CD4-positive, alpha-beta T cell treated with Interleukin-6 at 100 ng/mL for 8 hours (primary cell): ENCODE measurements around the gene ZDHHC17.
A peak's percentile ranks its signal among the peaks of the same experiment; 100 is the strongest.
"Not testable (repeated sequence)": the region's sequence is repeated elsewhere in the genome, so short reads cannot be mapped to it uniquely, and the experiment has no call there.

ENCODE experiments used
- DNase-seq: peaks from one replicate; pipeline ENCODE4 v3.0.0-alpha.2; 2020; ENCODE audit warnings: mixed read lengths, low spot score

The ZDHHC17 gene

DNA sequence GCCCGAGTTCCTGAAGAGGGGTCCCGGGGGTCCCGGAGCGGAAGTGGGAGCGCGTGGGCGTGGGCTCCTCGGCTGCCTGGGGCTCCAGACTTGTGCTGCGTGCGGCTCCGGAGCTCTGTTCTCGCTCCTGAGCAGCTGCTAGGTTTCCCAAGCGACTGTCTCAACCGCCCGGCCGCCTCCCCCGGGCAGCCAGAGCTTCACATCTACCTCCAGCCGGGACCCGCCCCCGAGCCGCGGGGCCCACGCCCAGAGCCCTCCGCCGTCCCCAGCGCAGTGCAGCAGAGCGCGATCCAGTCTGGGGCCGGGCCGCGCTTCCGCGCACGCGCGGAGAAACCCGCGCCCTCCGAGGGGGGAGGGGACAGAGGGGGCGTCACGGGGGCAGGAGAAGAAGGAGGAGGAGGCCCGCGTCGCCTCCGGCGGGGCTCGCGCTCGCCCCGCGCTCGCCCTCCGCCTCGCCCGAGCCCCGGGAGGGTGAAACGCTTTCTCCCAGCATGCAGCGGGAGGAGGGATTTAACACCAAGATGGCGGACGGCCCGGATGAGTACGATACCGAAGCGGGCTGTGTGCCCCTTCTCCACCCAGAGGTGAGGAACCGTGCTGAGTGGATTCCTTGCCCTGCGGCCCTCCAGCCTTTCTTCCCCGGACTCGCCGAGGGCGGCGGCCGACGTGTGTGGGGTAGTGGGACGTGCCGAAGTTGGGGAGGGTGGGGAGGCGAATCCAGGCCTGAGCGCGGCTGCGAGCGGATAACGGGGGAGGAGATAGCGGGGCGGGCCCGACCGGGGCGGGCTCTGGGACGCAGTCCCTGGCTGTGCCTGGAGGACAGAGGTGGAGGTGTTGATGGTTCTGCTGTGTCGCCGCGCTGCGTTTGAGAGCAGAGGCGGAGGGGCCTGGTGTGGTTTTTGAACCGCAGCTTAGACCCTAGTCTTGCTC, at the start of gene ZDHHC17:
ZDHHC17 (plus strand) TSS at position 370 of the 930 bp plus-strand sequence; CDS start at position 492, 122 bp downstream.
- DNase-seq: peak; percentile 92

DNA sequence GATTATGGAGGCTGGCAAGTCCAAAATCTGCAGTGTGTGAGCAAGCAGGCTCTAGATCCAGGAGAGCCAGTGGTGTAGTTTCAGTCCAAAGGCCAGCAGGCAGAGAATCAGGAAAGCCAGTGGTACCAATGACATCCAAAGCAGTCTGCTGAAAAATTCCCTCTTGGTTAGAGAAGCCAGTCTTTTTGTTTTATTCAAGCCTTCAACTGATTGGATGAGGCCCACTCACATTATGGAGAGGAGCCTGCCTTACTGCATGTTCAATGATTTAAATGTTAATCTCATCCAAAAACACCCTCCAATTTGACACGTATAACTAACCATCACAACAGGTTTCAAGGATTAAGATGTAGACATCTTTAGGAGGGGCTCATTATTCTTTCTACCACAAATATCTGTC, 49.5 kb upstream of the ZDHHC17 start:
- no peak for DNase-seq

DNA sequence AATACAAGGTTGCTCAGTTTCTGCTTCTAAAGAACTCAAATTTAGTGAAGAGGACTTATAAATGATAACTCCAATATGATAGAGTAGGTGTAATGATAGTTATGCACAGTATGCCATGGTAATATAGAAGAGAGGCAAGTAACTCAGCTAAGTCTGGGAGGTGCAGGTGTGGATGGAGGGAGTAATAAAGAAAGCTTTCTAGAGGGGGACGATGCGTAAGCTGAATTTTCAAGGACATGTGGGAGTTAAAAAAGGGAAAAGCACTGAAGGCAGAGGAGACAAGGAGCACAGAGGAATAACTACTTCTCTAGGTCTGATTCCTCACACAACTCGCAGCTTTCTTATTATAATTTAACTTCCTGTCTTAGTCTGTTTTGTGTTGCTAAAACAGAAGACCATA, 49.1 kb upstream of the ZDHHC17 start:
- no peak for DNase-seq

DNA sequence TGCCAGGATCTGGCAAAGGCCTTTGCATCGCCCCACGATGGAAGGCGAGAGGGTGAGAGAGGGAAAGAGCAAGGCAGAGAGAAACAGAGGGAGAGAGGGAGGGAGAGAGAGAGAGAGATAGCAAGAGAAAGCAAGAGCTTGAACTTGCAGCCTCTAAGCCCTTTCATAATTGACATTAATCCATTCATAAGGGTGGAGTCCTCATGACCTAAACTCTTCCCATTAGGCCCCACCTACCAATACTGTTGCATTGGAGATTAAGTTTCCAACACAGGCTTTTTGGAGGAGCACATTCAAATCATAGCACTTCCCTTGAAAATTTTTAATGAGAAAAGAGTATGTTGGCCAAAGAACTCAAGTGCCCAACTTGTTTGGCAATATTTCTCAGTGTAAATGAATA, 48.6 kb upstream of the ZDHHC17 start:
- DNase-seq: no peak

DNA sequence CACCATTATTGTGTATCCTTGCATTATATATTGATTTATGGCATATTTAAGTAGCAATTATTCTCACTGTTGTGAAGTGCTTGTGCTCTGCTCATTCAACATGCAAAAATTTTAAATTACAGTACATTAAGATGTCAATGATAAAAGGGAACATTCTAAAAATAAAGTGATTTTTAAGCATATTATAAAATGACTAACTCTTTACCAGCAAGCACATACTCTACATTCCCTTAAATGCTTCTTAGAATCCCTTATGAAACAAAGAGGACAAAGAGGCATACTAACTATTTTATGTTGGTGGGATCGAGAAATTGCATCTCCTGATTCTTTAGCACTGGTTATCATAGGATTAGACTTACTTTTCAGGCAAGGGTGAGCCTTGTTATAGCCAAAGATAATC, 46.6 kb upstream of the ZDHHC17 start:
- no peak for DNase-seq

DNA sequence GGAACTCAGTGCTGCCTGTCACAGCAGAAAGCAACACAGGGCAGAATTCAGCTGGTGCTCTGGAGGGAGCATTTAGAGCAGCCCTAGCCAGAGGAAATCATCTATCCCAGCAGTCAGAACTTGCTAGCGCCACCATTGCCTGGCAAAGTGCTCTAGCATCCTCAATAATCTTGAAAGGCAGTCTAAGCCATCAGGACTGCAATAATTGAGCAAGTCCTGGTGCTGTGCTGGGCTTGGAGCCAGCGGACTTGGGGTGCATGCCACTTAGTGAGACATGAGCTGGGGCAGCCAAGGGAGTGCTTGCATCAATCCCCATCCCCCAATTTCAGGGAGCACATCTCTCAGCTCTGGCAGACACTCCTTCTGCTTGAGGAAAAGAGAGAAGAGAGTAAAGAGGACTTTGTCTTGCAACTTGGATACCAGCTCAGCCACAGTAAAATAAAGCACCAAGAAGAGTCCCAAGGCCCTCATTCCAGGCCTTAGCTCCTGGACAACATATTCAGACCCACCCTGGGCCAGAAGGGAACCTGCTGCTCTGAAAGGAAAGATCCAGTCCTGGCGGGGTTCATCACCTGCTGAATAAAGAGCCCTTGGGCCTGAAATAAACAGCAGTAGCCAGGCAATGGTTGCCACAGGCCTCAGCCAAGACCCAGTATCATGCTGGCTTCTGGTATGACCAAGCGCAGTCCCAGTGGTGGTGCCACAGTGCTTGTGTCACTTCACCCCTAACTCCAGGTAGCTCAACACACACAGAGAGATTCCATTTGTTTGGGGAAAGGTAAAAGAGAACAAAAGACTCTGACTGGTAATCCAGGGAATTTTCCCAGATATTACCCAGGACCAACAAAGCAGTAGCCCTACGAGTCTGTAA, 44.5 kb upstream of the ZDHHC17 start:
- no peak for DNase-seq

- no peak for DNase-seq
These were observed 43.8 kb upstream of the ZDHHC17 start for GRCh38 chr12:76720068-76720467.

GRCh38 chr12:76726626-76727025, 37.3 kb upstream of the ZDHHC17 start:
- DNase-seq: no peak

DNA sequence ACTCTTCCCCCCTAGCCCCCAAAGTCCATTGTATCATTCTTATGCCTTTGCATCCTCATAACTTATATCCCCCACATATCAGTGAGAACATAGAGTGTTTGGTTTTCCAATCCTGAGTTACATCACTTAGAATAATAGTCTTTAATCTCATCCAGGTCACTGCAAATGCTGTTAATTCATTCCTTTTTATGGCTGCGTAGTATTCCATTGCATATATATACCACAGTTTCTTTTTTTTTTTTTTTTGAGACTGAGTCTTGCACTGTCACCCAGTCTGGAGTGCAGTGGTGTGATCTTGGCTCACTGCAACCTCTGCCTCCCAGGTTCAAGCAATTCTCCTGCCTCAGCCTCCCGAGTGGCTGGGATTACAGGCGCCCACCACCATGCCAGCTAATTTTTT, 31.7 kb upstream of the ZDHHC17 start:
- DNase-seq: not testable (repeated sequence)

DNA sequence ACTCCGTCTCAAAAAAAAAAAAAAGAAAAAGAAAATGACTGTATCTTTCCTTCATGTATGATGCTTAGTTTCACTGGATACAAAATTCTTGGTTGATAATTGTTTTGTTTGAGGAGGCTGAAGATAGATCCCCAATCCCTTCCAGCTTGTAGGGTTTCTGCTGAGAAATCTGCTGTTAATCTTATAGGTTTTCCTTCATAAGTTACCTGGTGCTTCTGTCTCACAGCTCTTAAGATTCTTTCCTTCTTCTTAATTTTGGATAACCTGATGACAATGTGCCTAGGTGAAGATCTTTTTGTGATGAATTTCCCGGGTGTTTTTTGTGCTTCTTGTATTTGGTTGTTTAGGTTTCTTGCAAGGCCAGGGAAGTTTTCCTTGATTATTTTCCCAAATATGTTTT, 26.2 kb upstream of the ZDHHC17 start:
- DNase-seq: not testable (repeated sequence)

DNA sequence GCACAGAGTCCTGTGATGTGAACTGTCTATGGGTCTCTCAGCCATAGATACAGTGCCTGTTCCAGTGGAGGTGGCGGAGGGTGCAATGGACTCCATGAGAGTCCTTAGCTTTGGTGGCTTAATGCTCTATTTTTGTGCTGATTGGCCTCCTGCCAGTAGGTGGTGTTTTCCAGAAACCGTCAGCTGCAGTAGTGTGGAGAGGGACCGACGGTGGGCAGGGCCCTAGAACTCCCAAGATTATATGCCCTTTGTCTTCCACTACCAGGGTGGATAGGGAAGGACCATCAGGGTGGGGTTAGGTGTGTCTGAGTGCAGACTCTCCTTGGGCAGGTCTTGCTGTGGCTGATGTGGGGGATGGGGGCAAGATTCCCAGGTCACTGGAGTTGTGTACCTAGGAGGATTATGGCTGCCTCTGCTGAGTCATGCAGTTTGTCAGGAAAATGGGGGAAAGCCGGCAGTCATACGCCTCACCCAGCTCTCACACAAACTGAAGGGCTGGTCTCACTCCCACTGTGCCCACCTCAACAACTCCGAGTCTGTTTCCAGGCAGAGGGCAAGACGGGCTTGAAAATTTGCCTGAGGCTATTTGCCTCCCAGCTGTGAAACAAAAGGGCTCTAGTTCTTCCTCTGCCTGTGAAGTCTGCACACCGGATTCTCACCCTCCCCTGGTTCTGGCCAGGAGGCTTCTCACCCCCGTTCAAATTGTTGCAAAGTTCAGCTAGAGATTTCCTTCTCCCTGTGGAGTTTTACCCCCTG, 24.9 kb upstream of the ZDHHC17 start:
- DNase-seq: no peak

DNA sequence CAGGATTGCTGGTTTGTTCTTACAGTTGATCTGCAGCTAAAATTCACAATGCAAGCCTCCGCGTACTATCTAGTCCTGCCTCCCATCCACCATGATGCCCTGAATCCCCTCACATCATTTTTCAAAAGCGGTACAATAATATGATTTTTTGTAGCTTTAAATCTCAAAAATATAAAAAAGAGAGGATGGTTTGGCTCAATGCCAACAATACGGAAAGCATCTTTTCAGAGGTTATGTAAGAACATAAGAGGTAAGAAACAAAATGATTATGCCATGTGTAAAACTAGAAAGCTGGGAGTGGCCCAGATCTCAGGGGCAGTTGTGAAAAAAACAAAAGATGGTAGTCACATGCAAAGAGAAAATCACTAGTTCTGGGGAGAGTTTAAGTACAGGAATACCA, 24.0 kb upstream of the ZDHHC17 start:
- no peak for DNase-seq

- DNase-seq: no peak
These were observed 23.4 kb upstream of the ZDHHC17 start for GRCh38 chr12:76740501-76740900.

DNA sequence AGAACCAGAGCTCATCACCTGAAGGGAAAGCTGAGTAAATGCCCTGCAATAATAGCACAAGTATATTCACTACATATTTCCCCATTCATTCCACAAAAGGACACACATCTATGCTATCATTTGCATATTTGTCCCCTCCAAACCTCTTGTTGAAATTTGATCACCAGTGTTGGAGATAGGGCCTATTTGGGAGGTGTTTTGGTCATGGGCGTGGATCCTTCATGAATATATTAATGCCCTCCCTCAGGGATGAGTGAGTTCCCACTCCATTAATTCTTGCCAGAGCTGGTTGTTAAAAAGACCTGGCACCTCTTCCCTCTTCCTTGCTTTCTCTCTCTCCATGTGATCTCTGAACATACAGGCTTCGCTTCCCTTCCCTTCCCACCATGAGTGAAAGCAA, 18.6 kb upstream of the ZDHHC17 start:
- no peak for DNase-seq

- no peak for DNase-seq
These were observed 17.4 kb upstream of the ZDHHC17 start for GRCh38 chr12:76746516-76746915.

DNA sequence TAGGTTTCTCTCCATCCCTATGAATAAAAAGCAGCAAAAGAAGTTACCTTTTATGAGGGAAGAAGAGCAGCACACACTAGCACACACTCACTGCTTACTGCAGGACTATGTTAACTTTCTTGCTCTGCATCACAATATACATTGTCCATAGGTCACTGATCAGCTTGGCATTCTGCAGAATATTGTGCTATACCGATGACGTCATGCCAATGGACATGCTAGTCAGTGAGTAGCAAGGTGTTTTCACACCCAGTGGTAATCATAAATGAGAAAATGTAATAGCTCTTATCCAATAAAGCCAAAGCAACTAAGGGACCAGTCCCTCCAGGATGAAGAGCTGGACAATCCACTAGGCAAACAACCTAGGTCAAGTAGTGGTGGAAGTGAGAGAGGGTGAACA, 16.7 kb upstream of the ZDHHC17 start:
- DNase-seq: no peak

DNA sequence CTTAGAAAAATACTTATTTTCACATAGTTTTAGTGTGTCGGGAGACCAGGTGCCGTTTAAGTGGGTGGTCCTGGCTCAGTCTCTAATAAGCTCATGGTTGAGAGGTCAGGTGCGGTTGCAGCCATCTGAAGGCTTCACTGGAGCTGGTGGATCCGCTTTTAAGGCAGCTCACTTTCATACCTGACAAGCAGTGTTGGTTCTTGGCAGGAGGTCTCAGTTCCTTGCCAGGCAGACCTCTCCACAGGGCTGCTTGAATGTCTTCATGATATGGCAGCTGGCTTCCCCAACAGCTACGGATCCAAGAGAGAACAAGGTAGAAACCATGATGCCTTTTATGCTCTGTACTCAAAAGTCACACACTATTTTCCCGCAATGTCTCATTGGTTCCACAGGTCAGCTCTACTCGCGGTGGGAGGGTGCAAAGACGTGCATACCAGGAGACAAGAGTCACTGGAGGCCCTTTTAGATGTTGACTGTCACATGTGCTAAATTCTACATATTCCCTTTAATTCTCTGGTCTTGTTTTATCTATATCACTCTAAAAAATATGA, 8.0 kb upstream of the ZDHHC17 start:
- no peak for DNase-seq

GRCh38 chr12:76757694-76758093, 6.2 kb upstream of the ZDHHC17 start:
- DNase-seq: no peak

- DNase-seq: no peak
These were observed 1.3 kb upstream of the ZDHHC17 start for GRCh38 chr12:76762601-76762980.

GRCh38 chr12:76764856-76765255, 941 bp downstream of the ZDHHC17 start:
- no peak for DNase-seq

GRCh38 chr12:76765598-76765997, 1.7 kb downstream of the ZDHHC17 start:
- DNase-seq: no peak

DNA sequence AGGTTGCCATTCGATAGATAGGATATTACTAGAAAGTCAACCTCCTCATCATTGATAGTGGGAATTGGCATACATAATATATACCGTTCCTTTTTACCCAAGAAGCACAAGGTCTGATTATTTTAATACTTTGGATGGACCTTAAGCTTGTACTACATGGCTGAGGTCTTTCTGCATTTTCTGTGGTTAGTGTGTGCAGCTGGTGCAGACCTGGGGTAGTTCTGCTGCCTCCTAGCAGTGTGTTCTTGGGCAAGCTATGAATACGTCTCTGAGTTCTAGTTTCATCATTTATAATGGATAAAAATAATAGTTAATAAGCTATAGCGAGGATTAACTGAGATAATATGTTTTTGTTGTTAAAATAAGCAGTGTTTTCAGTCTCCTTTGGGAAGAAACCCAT, 2.2 kb downstream of the ZDHHC17 start:
- no peak for DNase-seq
